HG03469 (cell line): ENCODE measurements around the gene AGO4.
A peak's percentile ranks its signal among the peaks of the same experiment; 100 is the strongest.
"Not testable (repeated sequence)": the region's sequence is repeated elsewhere in the genome, so short reads cannot be mapped to it uniquely, and the experiment has no call there.

Experiments used
- ATAC-seq: cut with Tn5 transposase; IDR thresholded peaks from one replicate; pipeline ENCODE4 v1.9.1; 2021; ENCODE audit warnings: mild to moderate bottlenecking, moderate library complexity, moderate number of reproducible peaks; ENCODE audit not compliant: unreplicated experiment

The AGO4 gene

DNA sequence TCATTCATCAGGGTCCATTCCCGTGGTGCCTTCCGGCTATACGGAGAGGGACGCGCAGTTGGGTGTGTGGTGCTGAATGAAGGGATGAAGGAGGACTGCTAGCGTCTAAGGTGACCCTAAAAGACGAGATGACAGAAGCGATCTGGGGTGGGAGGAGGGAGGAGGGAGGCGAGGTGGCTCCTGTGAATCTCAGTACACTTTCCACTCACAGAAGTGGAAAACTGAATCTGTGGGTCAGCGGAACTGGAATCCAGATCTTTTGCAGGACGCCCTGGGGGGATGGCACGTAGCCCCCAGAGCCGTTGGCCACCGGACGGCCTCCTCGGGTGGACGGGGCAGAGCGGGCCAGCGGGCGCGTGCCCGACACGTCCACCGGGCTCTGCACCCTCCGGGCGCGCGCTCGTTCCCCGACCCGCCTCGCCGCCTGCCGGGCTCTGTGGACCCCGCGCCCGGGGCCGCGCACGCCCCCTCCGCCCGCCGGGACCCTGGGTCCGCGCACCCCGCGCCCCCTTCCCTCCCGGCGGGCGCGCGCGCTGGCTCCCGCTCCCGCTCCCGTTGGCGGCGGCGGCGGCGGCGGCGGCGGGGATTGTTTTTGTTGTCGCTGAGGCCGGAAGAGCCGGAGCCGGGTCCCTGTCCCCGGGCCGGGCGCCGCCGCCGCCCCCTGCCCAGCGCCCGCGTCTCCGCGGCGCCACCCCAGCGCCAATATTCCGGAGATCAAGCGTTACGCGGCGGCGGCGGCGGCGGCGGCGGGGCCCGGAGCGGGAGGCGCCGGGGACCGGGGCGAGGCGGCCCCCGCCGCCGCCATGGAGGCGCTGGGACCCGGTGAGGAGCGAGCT lies at the start of gene AGO4:
AGO4 (plus strand) TSS at position 403 of the 836 bp plus-strand sequence; CDS start at position 804, 401 bp downstream.
- ATAC-seq = no peak

DNA sequence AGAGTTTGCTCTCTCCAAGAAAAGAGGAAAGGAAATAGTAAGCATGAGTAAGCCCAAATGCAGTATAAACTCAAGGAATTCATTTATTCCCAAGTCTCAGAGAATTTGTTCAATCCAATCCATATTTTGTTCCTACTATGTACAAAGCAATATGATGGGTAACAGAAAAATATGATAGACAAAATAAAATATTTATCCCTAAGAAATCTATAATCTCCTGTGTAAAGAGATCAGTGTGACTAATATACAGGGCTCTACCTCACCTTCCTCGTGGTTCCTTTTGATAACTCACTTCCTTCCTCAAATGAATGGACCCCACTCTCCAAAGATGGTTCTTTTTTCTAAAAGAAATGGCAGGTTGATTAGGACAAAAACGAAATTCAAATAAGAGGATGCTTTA lies 45.7 kb upstream of the AGO4 start:
- ATAC-seq = no peak

GRCh38 chr1:35763201-35763600 lies 44.6 kb upstream of the AGO4 start:
- ATAC-seq = no peak

DNA sequence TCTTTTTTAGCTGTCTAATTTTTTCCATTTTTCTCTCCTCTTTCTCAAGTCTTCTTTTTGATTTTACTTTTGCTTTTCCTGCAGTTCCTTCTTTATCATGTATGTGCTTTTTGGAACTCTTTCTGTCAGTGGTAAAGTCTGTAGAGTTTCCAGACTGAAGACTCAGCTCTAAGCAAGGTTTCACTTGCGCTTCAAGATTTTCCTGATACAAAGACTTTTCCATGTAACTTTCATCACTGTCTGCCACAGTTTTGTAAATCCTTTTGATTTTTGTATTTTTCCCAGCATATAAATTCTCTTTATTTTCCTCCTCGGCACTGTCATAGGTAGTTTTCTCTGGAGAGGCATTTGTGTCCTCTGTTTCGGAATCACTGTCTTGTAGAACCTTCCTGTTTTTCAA lies 43.5 kb upstream of the AGO4 start:
- no peak for ATAC-seq

- ATAC-seq = no peak
These were observed 39.2 kb upstream of the AGO4 start for GRCh38 chr1:35768350-35769187.

DNA sequence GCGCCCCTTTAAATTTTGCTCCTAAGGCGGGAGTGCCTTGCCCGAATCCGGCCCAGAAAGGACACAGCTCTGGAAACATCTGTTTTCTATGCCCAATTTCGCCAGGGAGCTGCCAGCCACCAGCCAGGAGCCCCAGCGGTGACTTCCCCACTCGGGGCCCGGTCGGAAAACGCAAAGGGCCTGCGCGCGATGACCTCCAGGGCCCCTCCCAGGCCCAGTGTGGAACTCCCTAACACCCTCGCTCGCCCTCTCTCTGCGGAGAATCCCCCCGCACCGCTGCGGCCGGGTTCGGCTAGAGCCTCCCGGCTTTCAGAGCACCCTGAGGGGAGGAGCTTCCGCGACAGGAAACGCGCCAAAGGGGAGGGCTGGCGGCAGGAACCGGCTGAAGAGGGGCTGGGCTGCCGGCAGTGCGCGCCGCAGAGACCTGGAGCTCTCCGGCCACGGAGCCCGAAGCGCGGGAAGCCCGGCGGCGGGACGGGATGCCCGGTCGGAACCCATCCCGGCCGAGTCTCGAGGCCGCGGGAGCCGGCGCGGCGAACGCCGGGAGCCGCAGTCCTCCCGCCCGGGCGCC lies 38.5 kb upstream of the AGO4 start:
- peak; percentile 54 for ATAC-seq

DNA sequence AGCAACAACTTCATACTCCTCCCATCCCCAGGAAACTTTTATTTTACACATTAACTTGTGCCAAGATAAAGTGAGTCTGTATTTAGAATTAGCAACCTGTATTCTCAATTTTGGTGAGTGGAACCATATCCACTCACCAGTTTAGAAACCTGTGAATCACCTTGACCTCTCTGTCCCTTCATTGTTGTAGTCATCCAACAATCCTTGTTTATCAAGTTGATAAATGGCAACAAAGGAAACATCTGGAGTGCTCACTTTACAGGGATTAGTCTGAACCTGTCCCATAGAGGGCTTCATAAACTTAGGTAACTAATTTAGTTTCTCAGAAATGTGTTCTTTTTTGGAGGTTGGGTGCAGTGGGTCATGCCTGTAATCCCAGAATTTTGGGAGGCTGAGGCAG lies 34.1 kb upstream of the AGO4 start:
- no peak for ATAC-seq

- ATAC-seq = not testable (repeated sequence)
These were observed 31.6 kb upstream of the AGO4 start for GRCh38 chr1:35776172-35776571.

DNA sequence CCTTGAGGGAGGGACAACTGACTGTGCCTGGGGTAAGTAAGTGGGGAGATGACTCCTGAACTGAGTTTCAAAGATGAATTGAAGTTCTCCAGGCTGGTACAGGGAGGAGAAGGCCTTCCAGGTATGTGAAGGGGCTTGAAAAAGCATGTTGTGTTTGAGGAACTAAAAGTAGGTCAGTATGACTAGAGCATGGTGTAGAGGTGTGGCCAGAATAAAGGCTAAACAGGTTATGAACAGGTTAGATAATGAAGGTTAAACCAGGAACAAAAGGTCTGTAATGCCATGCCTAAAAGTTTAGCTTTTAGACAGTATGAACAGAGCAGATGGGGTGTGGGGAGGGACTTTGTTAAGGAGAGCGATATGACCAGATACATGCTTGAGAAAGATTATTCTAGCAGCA lies 30.7 kb upstream of the AGO4 start:
- no peak for ATAC-seq

- no peak for ATAC-seq
These were observed 24.7 kb upstream of the AGO4 start for GRCh38 chr1:35783055-35783583.

DNA sequence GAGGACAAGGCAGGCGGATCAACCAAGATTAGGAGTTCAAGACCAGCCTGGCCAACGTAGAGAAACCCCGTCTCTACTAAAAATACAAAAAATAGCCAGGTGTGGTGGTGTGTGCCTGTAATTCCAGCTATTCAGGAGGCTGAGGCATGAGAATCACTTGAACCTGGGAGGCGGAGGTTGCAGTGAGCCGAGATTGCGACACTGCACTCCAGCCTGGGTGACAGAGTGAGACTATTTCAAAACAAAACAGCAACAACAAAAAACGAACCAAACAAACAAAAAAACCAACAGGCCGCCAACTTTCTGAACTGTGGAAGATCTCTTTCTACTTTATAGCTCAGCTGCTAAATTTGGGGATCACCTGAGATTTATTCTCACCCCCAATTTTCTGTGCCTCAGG lies 23.5 kb upstream of the AGO4 start:
- not testable (repeated sequence) for ATAC-seq

DNA sequence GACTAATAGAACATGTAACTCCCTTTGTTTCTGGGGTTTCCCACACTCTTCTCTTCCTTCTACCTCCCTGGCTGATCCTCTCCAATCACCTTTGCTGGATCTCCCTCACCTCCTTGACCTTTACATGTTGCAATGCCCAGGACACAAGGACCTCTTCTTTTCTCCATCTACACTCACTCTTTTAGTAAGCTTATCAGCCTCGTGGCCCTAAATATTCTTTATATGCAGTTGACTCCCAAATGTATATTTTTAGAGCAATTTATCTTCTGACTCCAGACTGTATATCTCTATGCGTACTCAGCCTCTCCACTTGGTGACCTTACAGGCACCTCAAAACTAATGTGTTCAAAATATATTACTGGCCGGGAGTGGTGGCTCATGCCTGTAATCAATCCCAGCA lies 19.7 kb upstream of the AGO4 start:
- no peak for ATAC-seq

- no peak for ATAC-seq
These were observed 17.1 kb upstream of the AGO4 start for GRCh38 chr1:35790670-35791069.

DNA sequence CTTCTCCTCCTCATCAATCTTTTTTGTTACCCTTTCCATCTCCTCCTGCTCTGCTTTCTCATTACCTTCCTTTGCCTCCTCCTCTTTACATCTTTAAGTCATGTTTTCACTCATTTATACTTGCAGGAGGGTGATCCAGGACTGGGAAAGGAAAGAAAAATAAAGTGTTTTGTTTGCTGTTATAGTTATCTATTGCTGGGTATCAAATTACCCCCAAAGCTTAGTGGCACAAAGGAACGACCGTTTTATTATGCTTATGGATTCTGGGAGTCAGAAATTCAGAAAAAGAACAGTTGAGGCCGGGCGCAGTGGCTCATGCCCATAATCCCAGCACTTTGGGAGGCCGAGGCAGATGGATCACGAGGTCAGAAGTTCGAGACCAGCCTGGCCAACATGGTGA lies 12.5 kb upstream of the AGO4 start:
- no peak for ATAC-seq

DNA sequence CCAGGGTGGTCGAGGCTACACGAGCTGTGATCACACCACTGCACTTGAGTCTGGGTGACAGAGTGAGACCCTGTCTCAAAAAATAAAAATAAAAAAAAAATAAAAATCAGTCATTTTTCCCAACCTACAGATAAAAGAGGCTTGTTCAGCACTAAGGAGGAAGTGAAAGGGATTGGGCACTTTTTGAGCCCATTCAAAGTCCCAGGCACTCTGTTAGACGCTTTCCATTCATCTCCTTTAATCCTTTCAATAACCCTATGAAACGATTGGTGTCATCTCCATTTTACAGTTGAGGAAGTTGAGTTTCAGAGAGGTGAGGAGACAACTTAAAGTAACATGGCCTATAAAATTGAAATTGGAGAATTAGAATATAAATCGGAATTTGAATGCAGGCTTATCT lies 10.4 kb upstream of the AGO4 start:
- no peak for ATAC-seq

DNA sequence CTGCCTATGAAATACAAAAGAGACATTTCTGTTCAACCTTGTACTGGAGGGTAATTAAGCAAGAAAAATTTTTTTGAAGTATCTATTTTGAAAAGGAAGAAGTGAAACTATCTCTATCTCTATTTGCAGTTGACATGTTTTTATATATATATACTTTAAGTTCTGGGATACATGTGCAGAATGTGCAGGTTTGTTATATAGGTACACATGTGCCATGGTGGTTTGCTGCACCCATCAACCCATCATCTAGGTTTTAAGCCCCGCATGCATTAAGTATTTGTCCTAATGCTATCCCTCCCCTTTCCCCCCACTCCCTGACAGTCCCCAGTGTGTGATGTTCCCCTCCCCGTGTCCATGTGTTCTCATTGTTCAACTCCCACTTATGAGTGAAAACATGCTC lies 9.8 kb upstream of the AGO4 start:
- ATAC-seq = not testable (repeated sequence)

- ATAC-seq = not testable (repeated sequence)
These were observed 7.5 kb upstream of the AGO4 start for GRCh38 chr1:35800167-35800887.

DNA sequence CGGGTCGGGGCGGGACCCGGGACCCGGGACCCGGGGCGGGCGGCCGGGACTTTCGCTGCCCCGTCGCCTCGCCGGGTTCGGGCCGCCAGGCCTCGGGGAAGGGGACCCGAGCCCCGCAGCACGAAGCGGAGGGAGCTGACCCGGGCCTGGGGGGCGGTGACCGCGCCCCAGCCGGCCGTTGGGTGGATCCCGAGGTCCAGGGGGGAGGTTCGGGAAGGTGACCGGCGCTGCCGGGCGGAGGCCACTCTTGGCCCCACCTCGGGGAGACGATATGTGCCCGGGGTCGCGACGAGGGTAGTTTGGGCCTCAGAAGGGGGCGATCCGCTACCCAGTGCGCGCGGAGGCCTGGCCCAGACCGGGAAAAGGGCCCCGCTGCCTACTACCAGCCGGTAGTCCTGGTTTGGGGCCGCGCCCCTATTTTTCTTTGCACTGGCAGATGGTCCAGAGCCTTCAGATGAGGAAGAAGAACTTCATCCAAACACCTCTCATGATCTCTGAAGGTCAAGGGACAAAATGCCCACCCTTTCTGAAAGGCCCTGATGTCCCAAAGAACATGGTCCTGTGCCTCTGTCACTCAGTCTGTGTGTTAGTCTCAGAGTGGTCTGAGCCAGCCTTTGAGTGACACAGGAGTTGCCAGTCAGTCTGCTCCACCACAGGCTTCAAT lies 766 bp downstream of the AGO4 start:
- no peak for ATAC-seq

DNA sequence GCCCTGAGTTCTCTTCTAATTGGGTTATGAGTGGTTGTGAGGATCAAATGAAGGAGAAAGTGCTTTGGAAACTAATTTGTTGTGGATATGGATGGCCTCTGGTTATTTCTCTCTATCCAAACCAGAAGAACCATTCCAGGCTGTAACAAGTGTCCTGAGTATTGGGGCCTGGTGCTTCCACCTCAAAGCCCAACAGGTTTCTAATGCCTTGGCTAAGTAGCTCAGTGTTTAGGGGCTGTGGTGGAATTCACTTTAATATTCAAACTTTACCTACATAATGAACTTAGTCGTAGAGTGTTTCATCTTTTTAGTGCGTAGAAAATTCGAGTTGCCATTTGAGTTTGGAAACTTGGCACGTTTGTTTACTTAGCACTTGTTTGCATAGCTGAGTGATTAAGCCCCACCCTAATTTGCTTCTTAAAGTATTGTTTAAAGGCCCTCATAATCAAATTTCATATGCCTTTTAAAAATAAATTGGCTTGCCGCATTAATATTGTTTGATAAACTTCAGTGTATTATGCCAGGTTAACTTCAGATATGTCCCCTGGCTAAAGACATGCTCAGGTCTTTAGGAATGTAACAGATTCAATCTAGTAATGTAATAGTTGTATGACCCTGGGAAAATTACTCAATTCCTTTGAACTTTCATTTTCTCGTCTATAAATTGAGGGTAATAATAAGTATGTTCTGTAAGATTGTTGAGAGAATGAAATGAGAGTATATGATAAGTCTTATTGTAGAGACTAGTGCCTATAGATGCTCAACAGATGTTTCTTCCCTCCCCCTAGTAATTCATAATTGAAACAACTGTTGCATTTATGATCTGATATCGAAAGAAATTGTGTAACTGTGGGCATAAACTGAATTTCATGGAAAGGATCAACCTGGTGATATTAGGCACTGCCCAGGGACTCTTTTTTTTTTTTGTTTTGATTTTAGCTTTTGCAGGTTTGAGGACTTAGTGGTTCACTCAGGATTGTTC lies 1.6 kb downstream of the AGO4 start:
- ATAC-seq = no peak
